SK-N-DZ (cell line): ENCODE results near the gene RASGRF1.
A peak's percentile ranks its signal among the peaks of the same experiment; 100 is the strongest.
"Not testable (repeated sequence)": the region's sequence is repeated elsewhere in the genome, so short reads cannot be mapped to it uniquely, and the experiment has no call there.

Source experiments
- DNase-seq: peaks from one replicate; pipeline ENCODE4 v3.0.0-alpha.2; 2015; ENCODE audit warnings: low spot score

RASGRF1 gene

GRCh38 chr15:79006071-79006470 is 84.5 kb downstream of the RASGRF1 start:
- no peak for DNase-seq

GRCh38 chr15:79004336-79004735 is 86.2 kb downstream of the RASGRF1 start:
- no peak for DNase-seq

DNA sequence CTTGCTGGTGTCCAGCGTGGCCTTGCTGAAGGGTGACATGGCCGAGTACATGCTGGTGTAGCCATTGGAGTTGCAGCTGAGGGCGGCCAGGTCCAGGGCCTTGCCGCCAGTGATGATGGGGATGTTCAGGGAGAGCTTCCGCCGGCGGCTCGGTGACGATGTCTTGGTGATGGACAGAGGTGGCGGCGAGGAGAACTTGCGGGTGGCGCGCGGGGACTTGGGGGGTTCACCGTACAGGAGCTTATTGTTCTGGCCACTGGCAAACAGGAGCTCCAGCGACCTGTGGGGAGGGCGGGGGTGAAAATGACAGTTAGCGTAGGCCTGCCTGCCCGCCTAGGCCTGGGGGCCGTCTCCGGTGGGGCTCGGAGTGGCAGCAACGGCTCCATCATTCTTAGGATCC is 86.7 kb downstream of the RASGRF1 start:
- DNase-seq: no peak

GRCh38 chr15:79003301-79003700 is 87.3 kb downstream of the RASGRF1 start:
- DNase-seq: peak; percentile 45

DNA sequence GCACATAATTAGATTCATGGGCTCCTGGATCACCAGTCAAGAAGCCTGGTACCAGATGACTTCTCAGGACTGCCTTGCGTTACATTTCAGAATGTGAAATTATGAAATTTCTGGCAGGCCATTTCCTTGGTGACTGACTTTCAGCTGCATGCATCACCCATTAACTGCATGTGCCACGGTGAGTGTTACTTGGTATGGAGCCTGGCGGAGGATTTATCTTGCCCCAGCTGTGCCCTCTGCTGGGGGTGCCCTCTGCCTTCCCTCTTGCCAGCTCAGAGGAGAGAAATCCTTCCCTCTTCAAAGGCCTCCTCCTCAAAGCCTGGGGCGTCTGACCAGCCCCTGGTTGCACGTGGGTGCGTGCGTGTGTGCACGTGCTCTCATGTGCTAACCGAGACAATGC is 88.0 kb downstream of the RASGRF1 start:
- no peak for DNase-seq

- no peak for DNase-seq
Measured at GRCh38 chr15:78999636-79000035, 90.9 kb downstream of the RASGRF1 start.

GRCh38 chr15:78998526-78998925 is 92.1 kb downstream of the RASGRF1 start:
- no peak for DNase-seq

- DNase-seq: no peak
Measured at GRCh38 chr15:78997981-78998499, 92.5 kb downstream of the RASGRF1 start.

GRCh38 chr15:78996894-78997275 is 93.7 kb downstream of the RASGRF1 start:
- DNase-seq: no peak

- peak; percentile 66 for DNase-seq
Measured at GRCh38 chr15:78995921-78996893, 94.4 kb downstream of the RASGRF1 start.

DNA sequence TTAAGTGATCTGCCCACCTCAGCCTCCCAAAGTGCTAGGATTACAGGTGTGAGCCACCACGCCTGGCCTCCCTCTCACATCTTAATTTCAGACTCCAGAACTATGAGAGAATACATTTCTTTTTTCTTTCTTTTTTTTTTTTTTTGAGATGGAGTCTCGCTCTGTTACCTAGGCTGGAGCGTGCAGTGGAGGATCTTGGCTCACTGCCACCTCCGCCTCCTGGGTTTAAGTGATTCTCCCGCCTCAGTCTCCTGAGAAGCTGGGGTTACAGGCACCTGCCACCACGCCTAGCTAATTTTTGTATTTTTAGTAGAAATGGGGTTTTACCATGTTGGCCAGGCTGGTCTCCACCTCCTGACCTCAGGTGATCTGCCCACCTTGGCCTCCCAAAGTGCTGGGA is 95.4 kb downstream of the RASGRF1 start:
- DNase-seq: not testable (repeated sequence)

DNA sequence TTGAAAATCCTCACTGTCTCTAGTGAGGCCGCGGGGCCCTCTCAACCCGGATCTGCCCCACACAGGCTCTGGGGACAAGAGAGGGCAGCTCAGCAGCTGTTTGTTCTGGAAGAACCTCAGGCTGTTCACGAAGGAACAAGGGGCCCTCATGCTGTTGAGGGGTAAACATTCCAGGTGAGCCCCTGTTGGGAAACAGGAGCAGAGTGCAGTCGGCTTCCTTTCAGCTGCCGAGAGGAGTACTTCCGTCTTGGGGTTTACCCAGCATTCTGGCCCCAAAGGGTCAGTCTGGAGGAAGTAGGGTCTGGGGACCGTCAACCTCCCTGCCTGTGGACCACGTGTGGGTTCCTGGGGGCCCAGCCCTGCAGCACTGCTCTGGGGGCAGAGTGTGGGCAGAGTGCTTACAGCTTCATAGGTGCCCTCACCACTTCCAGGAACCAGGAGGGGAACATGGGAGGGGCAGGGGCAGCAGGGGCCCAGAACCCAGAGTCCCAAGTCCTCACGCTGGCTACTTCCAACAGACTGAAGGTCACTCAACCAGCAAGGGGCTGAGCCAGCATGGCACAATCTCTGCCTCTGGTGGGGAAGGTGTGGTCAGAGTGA is 96.5 kb downstream of the RASGRF1 start:
- no peak for DNase-seq

- no peak for DNase-seq
Measured at GRCh38 chr15:78993257-78993930, 97.2 kb downstream of the RASGRF1 start.

GRCh38 chr15:78992416-78993256 is 97.9 kb downstream of the RASGRF1 start:
- DNase-seq: peak; percentile 44

GRCh38 chr15:78991879-78992278 is 98.7 kb downstream of the RASGRF1 start:
- DNase-seq: no peak

- no peak for DNase-seq
Measured at GRCh38 chr15:78991476-78991875, 99.1 kb downstream of the RASGRF1 start.

DNA sequence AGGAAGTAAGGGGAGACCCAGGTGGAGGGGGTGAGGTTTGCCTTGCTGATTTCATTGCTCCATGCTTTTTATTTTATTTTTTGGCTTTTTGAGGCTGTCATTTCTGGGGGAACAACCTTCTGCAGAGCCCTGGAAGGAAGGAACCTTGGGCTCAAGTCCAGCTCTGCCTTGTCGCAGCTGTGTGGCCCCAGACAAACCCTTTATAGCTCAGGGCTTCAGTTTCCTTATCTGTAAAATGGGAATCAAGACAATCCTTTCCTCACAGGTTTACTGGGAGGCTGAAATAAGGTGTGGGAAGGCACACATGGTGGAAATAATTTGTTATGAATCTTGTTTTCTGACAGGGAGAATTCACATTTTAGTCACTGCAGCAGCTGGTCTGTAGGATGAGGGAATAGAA is 100.3 kb downstream of the RASGRF1 start:
- DNase-seq: no peak

DNA sequence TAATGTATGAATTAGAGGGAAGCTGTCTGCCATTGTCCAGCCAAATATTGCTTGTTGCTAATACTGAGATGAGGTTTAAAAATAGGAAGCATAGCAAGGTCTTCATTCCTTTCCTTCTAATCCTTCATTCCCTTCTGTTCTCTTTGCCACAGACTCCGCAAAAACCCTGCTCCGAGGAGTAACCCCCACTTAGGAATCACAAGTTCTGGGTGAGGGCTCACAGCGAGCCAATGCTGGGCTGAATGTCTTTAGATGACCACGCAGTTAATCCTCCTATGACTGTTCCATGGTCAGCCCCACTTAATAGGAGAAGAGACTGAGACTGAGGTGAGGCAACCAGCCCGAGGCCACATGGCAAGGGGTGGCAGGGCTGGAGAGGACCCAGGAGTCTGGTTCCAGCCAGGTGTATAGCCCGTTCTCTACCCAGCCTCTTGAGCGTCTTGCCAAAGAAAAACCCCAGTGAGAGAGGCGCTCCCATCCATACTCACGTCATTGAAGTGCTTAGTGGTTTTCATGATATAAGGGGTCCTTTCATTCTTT is 100.8 kb downstream of the RASGRF1 start:
- DNase-seq: no peak

GRCh38 chr15:78988361-78988911 is 102.1 kb downstream of the RASGRF1 start:
- no peak for DNase-seq

- DNase-seq: no peak
Measured at GRCh38 chr15:78987556-78988360, 102.8 kb downstream of the RASGRF1 start.
